ENCODE data around the gene SURF4. TPM values are rescaled to one million over a fixed set of nuclear protein-coding genes. Genes with fewer than 3 reads are reported as not detected.

Gene SURF4
- total and polyA plus RNA-seq, 2 of the 13 experiments (the other 11 are each of a cell fraction or from before 2014, with no cell fraction given) = 220 to 265 TPM

GRCh38 chr9:133359399-133360175 lies 16.3 kb downstream of the SURF4 start (continued):
- TF ChIP-seq MATR3 (CRISPR knock-in tag; IDR thresholded peaks at IDR 0.05) (no peak), ISL2 (CRISPR knock-in tag; IDR thresholded peaks at IDR 0.05) (no peak), LCORL (IDR thresholded peaks at IDR 0.05) (no peak), LCORL (CRISPR knock-in tag; IDR thresholded peaks at IDR 0.05) (0 out of 2 replicates have a peak, but pooled peaks have one; percentile 8), PAF1 (CRISPR knock-in tag; IDR thresholded peaks at IDR 0.05) (no peak), ZNF350 (CRISPR knock-in tag; IDR thresholded peaks at IDR 0.05; ENCODE audit: borderline replicate concordance, low read depth) (no peak), ZNF776 (CRISPR knock-in tag; IDR thresholded peaks at IDR 0.05) (no peak), DRAP1 (CRISPR knock-in tag; IDR thresholded peaks at IDR 0.05) (no peak), HES4 (CRISPR knock-in tag; IDR thresholded peaks at IDR 0.05; ENCODE audit: borderline replicate concordance) (no peak), RFX5 (IDR thresholded peaks at IDR 0.05; ENCODE audit: low read depth, low read length) (no peak), ZNF780A (CRISPR knock-in tag; IDR thresholded peaks at IDR 0.05) (no peak), STAG1 (CRISPR knock-in tag; IDR thresholded peaks at IDR 0.05) (peak; percentile 85), HNRNPH1 (optimal IDR thresholded peaks at IDR 0.05; ENCODE audit: low read depth, low read length) (no peak), SMYD3 (CRISPR knock-in tag; IDR thresholded peaks at IDR 0.05) (no peak), REPIN1 (CRISPR knock-in tag; IDR thresholded peaks at IDR 0.05; ENCODE audit: borderline replicate concordance, low read depth) (no peak), RAD21 (CRISPR knock-in tag; IDR thresholded peaks at IDR 0.05) (peak; percentile 79), HOXA3 (CRISPR knock-in tag; IDR thresholded peaks at IDR 0.05) (0 out of 2 replicates have a peak, but pooled peaks have one; percentile 15), SMAD3 (CRISPR knock-in tag; IDR thresholded peaks at IDR 0.05) (no peak), ZNF615 (CRISPR knock-in tag; IDR thresholded peaks at IDR 0.05; ENCODE audit: borderline replicate concordance) (no peak), TBX3 (IDR thresholded peaks at IDR 0.05; ENCODE audit: borderline replicate concordance) (no peak), ZNF446 (CRISPR knock-in tag; IDR thresholded peaks at IDR 0.05) (no peak), STAT5B (CRISPR knock-in tag; IDR thresholded peaks at IDR 0.05) (no peak), HOXA9 (CRISPR knock-in tag; IDR thresholded peaks at IDR 0.05; ENCODE audit: borderline replicate concordance) (no peak), ZSCAN9 (CRISPR knock-in tag; IDR thresholded peaks at IDR 0.05; ENCODE audit: borderline replicate concordance) (no peak), SP2 (CRISPR knock-in tag; IDR thresholded peaks at IDR 0.05) (no peak), NFYB (CRISPR knock-in tag; IDR thresholded peaks at IDR 0.05) (no peak), SATB2 (CRISPR knock-in tag; IDR thresholded peaks at IDR 0.05) (no peak), HDAC6 (IDR thresholded peaks at IDR 0.05; ENCODE audit: low read depth, low read length) (no peak), HNRNPL (IDR thresholded peaks at IDR 0.05; ENCODE audit: low read depth, low read length) (0 out of 2 replicates have a peak, but pooled peaks have one; percentile 58), ZFX (CRISPR knock-in tag; IDR thresholded peaks at IDR 0.05; ENCODE audit: low read depth) (no peak), ZFAT (CRISPR knock-in tag; conservative IDR thresholded peaks at IDR 0.05) (no peak), ARNT2 (CRISPR knock-in tag; IDR thresholded peaks at IDR 0.05; ENCODE audit: low read depth) (no peak), TRAFD1 (CRISPR knock-in tag; IDR thresholded peaks at IDR 0.05; ENCODE audit: borderline replicate concordance) (no peak), ZKSCAN1 (IDR thresholded peaks at IDR 0.05; ENCODE audit: low read length) (no peak)
